ENCODE measurements around the gene GRID2IP.
A peak's percentile ranks its signal among the peaks of the same experiment; 100 is the strongest.
"Not testable (repeated sequence)": the region's sequence is repeated elsewhere in the genome, so short reads cannot be mapped to it uniquely, and the experiment has no call there.

Gene GRID2IP

DNA sequence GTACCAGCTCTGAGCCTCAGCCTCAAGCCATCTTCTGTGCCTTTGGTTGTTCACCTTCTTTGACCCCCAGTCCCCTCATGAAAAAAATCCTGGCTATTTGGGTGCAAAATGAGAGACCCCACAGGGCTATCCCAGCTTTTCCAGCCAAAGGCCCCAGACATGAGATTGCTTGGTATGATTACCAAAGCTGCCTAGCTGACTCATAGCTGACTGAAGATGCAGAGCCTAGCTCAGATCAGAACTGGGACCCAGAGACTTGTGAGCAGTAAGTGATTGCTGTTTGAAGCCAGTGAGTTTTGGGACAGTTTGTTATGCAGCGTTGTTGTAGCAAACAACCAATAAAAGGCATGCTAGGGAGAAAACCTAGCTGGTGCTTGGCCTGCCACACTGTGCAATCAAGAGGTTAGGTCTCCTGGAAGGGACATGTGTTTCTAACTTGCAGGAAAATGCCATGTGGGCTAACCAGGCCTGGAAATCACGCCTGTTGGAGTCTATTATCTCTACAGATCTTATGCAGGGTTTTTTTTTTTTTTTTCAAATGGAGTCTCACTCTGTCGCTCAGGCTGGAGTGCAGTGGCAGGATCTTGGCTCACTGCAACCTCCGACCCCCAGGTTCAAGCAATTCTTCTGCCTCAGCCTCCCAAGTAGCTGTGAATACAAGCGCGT is 55.5 kb downstream of the GRID2IP start:
- Histone ChIP-seq H3K27ac (no peak overlapping the region), H3K4me3 (no peak overlapping the region)

DNA sequence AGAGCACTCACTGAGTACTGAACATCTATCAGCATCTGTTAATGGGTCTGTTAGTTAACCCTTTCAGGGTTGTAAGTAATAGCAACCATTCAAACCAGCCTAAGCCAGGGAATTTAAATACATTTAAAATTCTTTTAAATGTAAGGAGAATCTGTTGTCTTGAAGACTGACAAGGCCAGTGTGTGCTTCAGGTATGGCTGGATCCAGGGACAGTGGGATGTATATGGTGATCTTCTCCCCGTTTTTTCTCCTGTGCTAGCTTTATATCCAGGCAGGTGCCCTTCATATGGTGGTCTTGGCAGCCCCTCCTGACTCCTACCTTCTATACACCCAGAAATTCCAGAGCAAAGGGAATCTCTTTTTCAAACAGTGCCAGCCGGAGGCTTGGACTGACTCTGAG is 56.9 kb downstream of the GRID2IP start:
- H3K4me3 ChIP-seq: no peak overlapping the region
- no peak overlapping the region for H3K27ac ChIP-seq

DNA sequence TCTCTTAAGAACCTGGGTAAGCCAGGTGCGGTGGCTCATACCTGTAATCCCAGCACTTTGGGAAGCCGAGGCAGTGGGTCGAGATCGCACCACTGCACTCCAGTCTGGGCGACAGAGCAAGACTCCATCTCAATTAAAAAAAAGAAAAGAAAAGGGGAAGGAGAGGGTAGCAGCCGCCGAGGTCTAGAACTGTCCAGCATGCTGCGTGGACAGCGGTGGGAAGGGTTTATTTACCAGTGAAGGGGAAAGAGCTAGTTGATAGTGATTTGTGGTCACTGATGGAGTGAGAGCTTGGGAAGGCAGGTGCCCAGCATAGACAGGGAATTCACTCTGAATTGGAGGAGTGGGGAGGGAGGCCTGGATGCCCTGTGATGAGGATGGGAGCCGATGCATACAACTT is 60.1 kb downstream of the GRID2IP start:
- Histone ChIP-seq H3K27ac (no peak overlapping the region), H3K4me3 (no peak overlapping the region)

DNA sequence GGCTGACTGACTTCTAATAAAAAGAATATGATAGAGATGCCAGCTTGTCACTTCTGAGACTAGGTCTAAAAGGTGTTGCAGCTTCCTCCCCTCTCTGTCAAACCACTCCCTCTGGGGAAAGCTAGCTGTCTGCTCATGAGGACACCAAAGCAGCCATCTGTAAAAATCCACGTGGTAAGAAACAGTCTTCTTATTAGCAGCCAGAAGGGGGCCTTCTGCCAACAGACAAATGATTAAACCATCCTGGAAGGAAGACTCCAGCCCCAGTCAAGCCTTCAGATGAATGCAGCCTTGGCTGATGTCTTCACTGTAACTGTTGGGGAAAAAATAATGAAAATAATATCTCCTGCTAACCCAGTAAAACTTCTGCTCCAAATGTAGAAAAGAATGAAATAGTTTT is 61.6 kb downstream of the GRID2IP start:
- no peak overlapping the region for H3K4me3 ChIP-seq
- no peak overlapping the region for H3K27ac ChIP-seq

DNA sequence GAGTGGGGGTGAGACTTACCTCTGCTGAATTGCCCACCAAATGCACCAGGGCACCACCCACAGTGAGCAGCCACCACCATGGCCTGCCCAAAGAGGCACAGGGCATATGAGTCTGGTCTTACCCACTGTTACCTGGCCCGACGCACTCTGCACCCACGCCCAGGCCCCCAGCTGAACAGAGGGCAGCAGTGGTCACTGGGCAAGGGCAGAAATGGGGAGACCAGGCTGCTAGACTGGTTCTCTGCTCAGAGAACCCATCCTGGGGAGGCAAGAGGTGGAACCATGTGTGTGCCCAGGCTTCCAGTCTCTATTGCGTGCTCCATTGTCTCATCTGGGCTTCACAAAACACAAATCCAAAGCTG is 64.1 kb downstream of the GRID2IP start:
- no peak overlapping the region for H3K4me3 ChIP-seq
- no peak overlapping the region for H3K27ac ChIP-seq

DNA sequence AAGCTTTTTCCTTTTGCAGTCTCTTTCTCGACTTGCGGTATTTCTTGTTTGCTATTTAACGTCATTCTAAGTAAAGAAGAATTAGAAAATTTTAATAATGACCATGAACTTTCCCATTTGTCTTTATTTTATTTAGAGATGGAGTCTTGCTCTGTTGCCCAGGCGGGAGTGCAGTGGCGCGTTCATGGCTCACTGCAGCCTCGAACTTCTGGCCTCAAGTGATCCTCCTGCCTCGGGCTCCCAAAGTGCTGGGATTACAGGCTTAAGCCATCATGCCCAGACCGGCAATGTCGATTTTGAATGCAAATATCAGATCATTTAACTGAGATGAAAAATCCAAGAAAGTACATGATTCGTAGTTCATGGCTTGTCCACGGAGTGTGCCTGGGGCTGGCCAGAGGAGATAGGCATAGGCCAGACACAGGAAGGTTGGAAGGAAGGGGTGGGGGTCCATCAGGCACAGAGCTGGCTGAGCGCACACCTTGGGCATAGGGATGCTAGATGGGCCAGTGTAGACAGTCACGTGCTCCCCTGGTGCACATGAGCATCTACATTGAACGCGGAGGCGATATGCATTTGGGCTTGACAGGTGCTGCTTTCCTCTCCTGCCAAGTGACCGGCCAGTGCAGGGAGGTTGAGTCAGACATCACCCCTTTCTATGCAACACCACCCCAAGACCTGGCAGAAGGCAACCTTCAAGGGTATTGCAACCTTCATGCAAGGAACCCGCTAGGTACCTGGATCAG is 64.7 kb downstream of the GRID2IP start:
- no peak overlapping the region for H3K27ac ChIP-seq
- no peak overlapping the region for H3K4me3 ChIP-seq

DNA sequence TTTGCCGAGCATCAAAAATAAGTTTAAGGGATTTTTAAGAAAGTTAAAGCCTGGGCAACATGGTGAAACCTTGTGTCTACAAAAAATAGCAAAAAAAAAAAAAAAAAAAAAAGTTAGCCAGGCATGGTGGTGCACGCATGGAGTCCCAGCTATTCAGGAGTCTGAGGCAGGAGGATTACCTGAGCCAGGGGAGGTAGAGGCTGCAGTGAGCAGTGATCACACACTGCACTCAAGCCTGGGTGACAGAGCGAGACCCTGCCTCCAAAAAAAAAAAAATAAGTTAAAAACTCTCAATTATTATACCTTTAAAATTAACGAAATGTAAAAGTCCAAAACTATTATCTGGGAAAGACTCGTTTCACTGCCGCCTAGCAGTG is 68.5 kb downstream of the GRID2IP start:
- Histone ChIP-seq H3K27ac (peak overlapping the region in 20 of 21 experiments; percentile 74 to 98 (median 93)), H3K4me3 (peak overlapping the region; percentile 76 to 100 (median 93))

DNA sequence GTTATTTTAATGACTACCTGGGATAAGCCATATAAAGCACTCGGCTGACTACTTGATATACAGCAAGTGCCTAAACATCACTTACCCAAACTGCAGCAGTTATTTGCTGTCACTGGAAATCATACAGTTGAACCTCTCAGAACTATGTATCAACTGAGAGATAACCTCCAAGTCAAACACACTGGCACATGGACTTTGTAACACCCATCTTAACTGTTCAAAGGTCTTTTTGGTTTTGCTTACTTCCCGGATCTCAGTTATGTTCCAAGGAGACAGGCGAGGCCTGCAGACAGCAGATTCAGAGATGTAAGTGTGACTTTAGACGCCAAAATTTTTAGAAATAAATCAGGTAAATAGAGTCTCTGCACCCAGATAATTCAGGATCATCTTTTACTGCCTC is 69.0 kb downstream of the GRID2IP start:
- Histone ChIP-seq H3K4me3 (peak overlapping the region in 6 of 7 experiments; percentile 0 to 93 (median 80)), H3K27ac (peak overlapping the region in 3 of 21 experiments; percentile 91 to 98 (median 97))

DNA sequence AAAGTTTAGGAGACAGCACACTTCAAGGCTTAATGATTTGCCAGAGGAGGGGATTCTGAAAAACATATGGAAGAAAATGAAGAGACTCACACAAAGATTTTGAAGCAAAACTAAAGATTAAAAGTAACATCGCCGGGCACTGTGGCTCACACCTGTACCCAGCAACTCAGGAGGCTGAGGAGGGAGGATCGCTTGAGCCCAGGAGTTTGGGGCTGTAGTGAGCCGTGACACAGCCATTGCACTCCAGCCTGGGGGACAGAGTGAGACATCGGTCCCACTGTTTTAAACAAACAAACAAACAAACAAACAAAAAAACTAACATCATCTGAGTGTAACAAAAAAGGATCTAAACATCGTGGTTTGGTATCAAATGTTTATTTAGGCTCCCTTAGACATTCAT is 69.8 kb downstream of the GRID2IP start:
- H3K27ac ChIP-seq: peak overlapping the region in 1 of 21 experiments; percentile 22
- H3K4me3 ChIP-seq: no peak overlapping the region

DNA sequence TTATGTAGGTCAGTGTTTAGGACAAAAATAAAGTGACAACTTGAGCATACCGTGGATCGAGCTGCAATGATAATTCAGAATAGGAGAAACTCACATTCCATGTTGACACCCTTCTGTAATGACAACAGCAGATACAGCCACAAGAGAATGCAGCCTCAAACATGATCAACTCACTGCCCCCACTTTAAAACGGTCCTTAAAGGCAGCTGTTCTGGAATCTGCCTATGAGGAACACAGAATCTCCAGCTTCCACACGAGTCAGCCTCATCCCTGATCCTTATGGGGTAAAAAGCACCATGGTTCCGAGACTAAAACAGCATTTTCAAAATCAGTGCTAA is 71.0 kb downstream of the GRID2IP start:
- no peak overlapping the region for H3K27ac ChIP-seq

DNA sequence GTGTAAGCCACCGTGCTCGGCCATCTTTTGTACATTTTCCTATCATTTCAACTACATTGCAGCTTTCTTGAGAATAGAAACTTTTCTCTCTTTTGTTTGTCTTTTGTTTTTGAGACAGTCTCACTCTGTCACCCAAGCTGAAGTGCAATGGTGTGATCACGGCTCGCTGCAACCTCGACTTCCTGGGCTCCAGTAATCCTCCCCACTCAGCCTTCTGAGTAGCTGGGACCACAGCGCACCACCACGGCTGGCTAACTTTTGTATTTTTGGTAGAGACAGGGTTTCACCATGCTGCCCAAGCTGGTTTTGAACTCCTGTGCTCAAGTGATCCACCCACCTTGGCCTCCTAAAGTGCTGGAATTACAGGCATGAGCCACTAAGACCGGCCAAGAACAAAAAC is 72.2 kb downstream of the GRID2IP start:
- no peak overlapping the region for H3K27ac ChIP-seq

More for the DNA sequence above, 71.0 kb downstream of the GRID2IP start:
- no peak overlapping the region for H3K4me3 ChIP-seq

DNA sequence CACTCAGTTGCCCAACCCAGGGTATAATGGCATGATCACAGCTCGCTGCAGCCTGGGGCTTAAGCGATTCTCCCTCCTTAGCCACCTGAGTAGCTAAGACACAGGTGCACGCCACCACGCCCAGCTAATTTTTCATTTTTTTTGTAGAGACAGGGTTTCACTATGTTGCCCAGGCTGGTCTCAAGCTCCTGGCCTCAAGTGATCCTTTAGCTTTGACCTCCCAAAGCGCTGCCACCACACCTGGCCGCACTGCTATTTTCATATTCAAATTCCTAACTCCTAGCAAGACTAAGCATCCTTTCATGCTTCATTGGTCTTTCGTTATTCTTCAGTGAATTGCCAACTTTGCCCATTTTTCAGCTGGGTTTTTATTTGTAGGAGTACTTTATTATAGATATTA is 73.1 kb downstream of the GRID2IP start:
- Histone ChIP-seq H3K27ac (no peak overlapping the region), H3K4me3 (no peak overlapping the region)

More for the DNA sequence above, 72.2 kb downstream of the GRID2IP start:
- H3K4me3 ChIP-seq: no peak overlapping the region

DNA sequence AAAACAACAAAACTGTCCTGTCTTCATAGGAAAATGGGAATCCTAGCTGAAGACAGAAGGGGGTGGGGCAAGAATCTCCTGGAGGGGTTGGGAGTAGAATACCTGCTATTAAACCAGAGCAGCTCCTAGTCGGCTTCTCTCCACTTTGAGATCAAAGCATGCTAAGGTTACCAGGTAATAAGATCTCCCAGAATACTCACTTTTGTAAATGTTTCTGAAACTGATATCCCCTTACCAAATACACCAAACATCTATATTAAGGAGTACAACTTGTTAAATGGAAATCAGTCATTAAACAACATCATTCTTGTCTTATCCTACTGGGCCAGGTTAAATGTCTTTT is 74.0 kb downstream of the GRID2IP start:
- no peak overlapping the region for H3K4me3 ChIP-seq
- peak overlapping the region in 1 of 21 experiments; percentile 28 for H3K27ac ChIP-seq

DNA sequence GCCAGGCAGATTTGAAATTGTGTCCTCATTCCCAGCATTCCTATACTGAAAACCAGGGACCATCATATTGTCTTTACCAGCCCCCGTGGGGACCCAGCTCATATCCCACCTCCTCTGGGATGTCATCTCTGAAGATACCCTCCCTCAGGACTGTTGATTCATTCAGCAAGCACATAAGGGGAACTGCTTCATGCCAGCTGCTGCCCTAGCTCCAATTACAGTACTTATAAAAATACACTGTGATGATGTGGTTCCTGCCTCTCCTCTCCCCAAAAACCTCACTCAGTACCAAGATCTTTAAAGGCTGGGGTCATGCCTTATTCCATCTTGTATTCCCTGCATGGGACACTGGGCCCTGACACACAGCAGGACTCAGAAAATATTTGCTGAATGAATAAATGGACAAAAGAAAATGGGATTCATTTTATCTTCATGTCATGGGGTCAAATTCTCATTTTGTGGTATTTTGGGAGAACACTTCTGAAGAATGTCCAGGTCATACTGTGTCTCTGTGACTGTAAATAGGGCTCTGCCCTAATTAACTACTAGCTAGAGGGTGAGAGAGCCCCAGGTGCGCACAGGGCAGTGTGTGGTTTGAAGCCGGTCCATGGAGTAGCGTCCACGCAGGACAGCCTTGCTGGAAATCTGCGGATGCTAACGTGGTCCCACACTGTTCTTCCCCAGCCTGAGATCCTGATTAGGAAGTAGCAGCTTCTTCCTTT is 74.5 kb downstream of the GRID2IP start:
- Histone ChIP-seq H3K4me3 (no peak overlapping the region), H3K27ac (peak overlapping the region in 1 of 21 experiments; percentile 28)

DNA sequence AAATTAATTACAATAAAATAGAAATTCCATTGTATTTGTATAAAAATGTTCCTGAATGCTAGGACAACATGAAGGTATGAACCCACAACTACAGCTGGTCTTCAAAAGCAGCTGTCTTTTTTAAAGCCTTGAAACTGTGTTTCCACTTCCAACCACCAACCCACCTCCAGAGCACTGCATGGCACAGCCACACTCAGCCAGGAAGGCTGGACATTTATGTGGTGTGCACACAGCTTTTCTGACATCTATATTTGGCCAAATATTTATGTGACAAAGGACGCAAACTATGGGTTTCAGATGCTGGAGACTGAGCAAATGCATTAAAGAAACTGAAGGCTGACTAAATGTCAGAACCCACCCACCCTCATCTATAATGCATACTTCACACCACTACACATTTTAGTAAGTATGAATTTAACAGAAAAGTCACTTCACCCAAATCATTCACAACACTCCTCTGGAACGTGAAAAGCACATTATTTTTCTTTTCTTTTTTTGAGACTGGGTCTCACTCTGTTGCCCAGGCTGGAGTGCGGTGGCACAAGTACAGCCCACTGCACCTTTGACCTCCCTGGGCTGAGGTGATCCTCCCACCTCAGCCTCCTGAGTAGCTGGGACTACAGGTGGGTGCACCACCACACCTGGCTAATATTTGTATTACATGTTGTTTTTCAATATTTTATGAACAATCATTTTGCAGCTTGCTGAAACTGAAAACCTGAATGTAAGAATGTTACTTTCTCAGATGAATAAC is 75.7 kb downstream of the GRID2IP start:
- Histone ChIP-seq H3K27ac (no peak overlapping the region), H3K4me3 (no peak overlapping the region)

DNA sequence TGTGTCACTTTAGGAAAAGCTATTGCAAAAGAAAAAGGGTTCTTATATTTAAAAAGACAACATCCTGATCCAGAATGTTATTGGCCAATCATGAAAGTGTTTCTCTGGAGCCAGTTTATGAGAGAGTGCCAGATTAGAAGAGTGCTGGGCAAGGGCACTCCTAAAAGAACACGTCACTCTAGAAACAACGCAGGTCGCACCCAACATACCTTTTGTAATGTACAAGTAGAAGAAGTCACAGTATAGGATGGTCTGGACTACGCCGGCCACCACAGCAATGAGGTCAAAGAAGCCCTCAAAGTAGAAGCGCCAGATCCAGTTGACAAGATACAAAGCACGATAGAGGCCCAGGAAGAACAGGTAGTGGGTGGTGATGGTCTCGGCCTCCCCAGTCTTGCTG is 85.4 kb downstream of the GRID2IP start:
- Histone ChIP-seq H3K27ac (no peak overlapping the region), H3K4me3 (no peak overlapping the region)

DNA sequence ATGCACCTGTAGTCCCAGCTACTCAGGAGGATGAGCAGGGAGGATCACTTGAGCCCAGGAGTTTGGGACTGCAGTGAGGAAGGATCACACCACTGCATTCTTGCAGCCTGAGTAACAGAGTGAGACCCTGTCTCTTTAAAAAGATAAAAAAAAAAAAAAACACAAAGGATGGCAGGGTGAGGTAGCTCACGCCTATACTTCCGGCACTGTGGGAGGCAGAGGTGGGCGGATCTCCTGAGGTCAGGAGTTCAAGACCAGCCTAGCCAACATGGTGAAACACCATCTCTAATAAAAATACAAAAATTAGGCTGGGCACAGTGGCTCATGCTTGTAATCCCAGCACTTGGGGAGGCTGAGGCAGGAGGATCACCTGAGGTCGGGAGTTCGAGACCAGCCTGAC is 87.7 kb downstream of the GRID2IP start:
- H3K4me3 ChIP-seq, H3K27ac ChIP-seq: not testable (repeated sequence)

DNA sequence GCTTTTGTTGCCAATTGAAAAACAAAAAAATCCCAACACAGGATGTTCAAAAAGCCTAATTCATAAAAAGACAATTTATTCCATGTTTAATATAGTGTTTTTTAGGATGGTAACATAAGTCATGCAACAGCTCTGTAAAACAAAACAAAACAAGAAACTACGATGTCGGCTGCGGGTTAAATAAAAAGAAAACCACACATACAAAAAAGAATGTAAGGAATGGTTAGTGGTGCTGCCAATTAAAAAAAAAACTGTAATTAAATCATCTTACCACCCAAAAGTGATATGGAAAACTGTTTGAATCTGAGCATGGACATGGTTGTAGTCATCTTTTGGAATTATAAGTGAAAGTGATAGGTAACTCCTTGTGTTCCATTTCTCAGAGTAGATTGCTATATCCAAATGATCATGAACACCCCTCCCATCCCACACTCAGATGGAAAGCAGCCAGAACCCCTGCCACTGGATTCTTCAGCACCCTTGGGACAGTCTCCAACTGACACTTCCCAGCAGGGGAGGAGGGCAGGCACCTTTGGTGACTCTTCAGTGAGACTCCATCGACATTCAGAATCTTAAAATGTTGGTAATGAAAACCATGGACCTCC is 89.2 kb downstream of the GRID2IP start:
- Histone ChIP-seq H3K4me3 (no peak overlapping the region), H3K27ac (peak overlapping the region in 1 of 21 experiments; percentile 23)

DNA sequence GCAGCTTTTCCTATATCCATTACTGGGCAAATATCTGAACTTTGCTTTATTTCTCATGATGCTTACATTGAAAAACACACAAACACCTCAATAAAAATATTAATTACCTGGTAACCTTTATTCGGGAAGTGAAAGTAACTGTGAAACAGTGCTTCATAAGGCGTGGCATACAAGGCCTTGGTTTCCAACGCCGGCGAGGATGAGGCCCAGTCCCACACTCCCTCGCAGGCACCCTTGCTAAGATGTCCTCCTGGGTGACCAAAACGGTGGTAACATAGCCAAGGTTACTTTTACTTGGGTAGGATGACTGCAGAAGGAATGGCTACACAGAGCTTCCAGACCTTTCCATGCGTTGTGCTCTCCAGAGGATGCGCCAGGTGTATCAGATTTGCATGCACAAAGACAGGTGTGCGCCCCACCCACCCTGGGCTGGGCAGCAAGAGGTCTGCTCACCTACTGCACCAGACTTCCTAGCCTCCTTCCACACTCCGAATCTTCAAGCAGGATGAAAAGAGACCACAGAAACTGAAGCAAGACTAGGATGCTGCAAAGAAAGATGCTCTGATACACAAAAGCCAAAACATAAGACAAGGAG is 90.2 kb downstream of the GRID2IP start:
- H3K4me3 ChIP-seq: no peak overlapping the region
- H3K27ac ChIP-seq: no peak overlapping the region

DNA sequence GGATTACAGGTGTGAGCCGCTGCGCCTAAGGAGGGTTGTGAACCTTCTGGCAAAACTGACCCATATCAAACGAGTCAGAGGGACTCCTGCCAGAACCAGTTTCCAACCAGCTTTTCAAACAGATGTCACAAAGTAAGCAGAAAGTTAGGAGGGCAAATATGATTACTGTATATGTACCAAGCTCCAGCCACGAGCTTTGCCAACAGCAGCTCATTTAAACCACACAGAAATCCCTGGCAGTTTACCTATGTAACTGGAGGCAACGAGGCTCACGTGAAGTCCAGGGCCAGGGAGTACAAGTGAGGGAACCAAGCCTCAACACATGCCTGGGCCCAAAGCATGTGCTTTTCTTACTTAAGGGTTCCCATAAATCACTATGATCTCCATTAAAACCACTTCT is 91.0 kb downstream of the GRID2IP start:
- no peak overlapping the region for H3K4me3 ChIP-seq

More for the DNA sequence above, 91.0 kb downstream of the GRID2IP start:
- H3K27ac ChIP-seq: no peak overlapping the region
